Neural progenitor cell (in vitro differentiated cells): Measurements from ENCODE around the gene HSD17B14. TPM values are rescaled to one million over a fixed set of nuclear protein-coding genes. Genes with fewer than 3 reads are reported as not detected.
A peak's percentile ranks its signal among the peaks of the same experiment; 100 is the strongest.

Experiments used
- DNase-seq: peaks from one replicate; pipeline ENCODE4 v3.0.0-alpha.2; 2016; ENCODE audit warnings: low spot score
- H2AFZ ChIP-seq: fragments of 200-600 bp; sonication (generic); replicated peaks from 2 replicates; pipeline ENCODE4 v1.6.1; 2016; ENCODE audit warnings: antibody characterized with exemption
- H3F3A ChIP-seq: fragments of 200-600 bp; sonication (generic); 2 replicates; pipeline ENCODE4 v1.6.1; 2016; ENCODE audit warnings: antibody characterized with exemption, low read depth
- H3K27ac ChIP-seq: fragments of 200-600 bp; sonication (generic); 2 replicates; pipeline ENCODE4 v1.5.1; 2016; ENCODE audit warnings: mild to moderate bottlenecking
- H3K27me3 ChIP-seq: fragments of 200-600 bp; sonication (generic); 2 replicates; pipeline ENCODE4 v1.6.1; 2016; ENCODE audit warnings: mild to moderate bottlenecking, moderate library complexity
- H3K36me3 ChIP-seq: fragments of 200-600 bp; sonication (generic); 2 replicates; pipeline ENCODE4 v1.5.1; 2016
- H3K4me1 ChIP-seq: fragments of 200-600 bp; sonication (generic); 2 replicates; pipeline ENCODE4 v1.6.1; 2016; ENCODE audit warnings: mixed run types
- H3K4me2 ChIP-seq: fragments of 200-600 bp; sonication (generic); 2 replicates; pipeline ENCODE4 v1.6.1; 2016
- H3K4me3 ChIP-seq: fragments of 200-600 bp; sonication (generic); 2 replicates; pipeline ENCODE4 v1.5.1; 2016
- H3K79me2 ChIP-seq: fragments of 200-600 bp; sonication (generic); 2 replicates; pipeline ENCODE4 v1.6.1; 2016; ENCODE audit warnings: low read depth
- H3K9ac ChIP-seq: fragments of 200-600 bp; sonication (generic); 2 replicates; pipeline ENCODE4 v1.6.1; 2016
- H3K9me3 ChIP-seq: fragments of 200-600 bp; sonication (generic); 2 replicates; pipeline ENCODE4 v1.5.1; 2016; ENCODE audit warnings: low read depth
- H4K20me1 ChIP-seq: fragments of 200-600 bp; sonication (generic); 2 replicates; pipeline ENCODE4 v1.6.1; 2016; ENCODE audit warnings: low read depth
- H3K27ac Mint-ChIP-seq: 3 replicates; pipeline ENCODE4 v1.8.0; 2021; ENCODE audit warnings: mixed read lengths
- H3K27me3 Mint-ChIP-seq: 2 replicates; pipeline ENCODE4 v1.8.0; 2022; ENCODE audit warnings: low read depth, mild to moderate bottlenecking, inconsistent platforms, moderate library complexity, mixed read lengths; ENCODE audit not compliant: insufficient read depth
- H3K36me3 Mint-ChIP-seq: 3 replicates; pipeline ENCODE4 v1.8.0; 2021; ENCODE audit warnings: mixed read lengths
- H3K4me1 Mint-ChIP-seq: 3 replicates; pipeline ENCODE4 v1.8.0; 2021; ENCODE audit warnings: mixed read lengths
- H3K4me3 Mint-ChIP-seq: 3 replicates; pipeline ENCODE4 v1.8.0; 2021; ENCODE audit warnings: mild to moderate bottlenecking, moderate library complexity, mixed read lengths
- H3K9me3 Mint-ChIP-seq: 3 replicates; pipeline ENCODE4 v1.8.0; 2020; ENCODE audit warnings: mixed read lengths
- CTCF ChIP-seq: fragments of 200-600 bp; sonication (generic); IDR thresholded peaks from 2 replicates; pipeline ENCODE4 v1.5.1; 2017; ENCODE audit warnings: antibody characterized with exemption, mild to moderate bottlenecking
- EZH2 ChIP-seq: fragments of 200-600 bp; sonication (generic); IDR thresholded peaks from 2 replicates; pipeline ENCODE4 v1.6.1; 2017; ENCODE audit warnings: antibody characterized with exemption, mild to moderate bottlenecking, moderate library complexity
- EZH2phosphoT487 ChIP-seq: fragments of 200-600 bp; sonication (generic); IDR thresholded peaks from 2 replicates; pipeline ENCODE4 v1.6.1; 2017; ENCODE audit warnings: antibody characterized with exemption
- total RNA-seq: library from RNA; depleted of rRNA; stranded (reverse); fragments of >200 nt; gene quantifications from 2 replicates; pipeline ENCODE4 v1.2.3, GENCODE V29; 2015; ENCODE audit warnings: low replicate concordance

The HSD17B14 gene
- total RNA-seq, 1 donor from 2014 or later, result 11.2 TPM

DNA sequence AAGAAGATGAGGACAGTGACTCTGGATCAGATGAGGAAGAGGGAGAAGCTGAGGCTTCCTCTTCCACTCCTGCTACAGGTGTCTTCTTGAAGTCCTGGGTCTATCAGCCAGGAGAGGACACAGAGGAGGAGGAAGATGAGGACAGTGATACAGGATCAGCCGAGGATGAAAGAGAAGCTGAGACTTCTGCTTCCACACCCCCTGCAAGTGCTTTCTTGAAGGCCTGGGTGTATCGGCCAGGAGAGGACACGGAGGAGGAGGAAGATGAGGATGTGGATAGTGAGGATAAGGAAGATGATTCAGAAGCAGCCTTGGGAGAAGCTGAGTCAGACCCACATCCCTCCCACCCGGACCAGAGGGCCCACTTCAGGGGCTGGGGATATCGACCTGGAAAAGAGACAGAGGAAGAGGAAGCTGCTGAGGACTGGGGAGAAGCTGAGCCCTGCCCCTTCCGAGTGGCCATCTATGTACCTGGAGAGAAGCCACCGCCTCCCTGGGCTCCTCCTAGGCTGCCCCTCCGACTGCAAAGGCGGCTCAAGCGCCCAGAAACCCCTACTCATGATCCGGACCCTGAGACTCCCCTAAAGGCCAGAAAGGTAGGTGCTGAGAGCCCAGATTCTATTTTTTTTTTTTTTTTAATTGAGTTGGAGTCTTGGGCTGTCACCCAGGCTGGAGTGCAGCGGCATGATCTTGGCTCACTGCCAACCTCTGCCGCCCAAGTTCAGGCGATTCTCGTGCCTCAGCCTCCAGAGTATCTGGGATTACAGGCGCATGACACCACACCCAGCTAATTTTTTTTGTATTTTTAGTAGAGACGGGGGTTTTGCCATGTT, 38.2 kb upstream of the HSD17B14 start:
- Histone ChIP-seq H3K4me1 (peaks cover 1% of the 10 kb centered on the region), H4K20me1 (peaks cover 28% of the 10 kb centered on the region), H3K27ac (no peak overlapping the region), H3F3A (peaks cover 9% of the 10 kb centered on the region), H3K9me3 (no peaks in the 10 kb centered on the region), H3K36me3 (no peaks in the 10 kb centered on the region), H3K79me2 (peaks cover 28% of the 10 kb centered on the region), H2AFZ (no peak overlapping the region), H3K4me3 (no peak overlapping the region), H3K27me3 (no peaks in the 10 kb centered on the region), H3K9ac (no peak overlapping the region), H3K4me2 (peak overlapping the region; percentile 45)
- Mint-ChIP-seq H3K27ac (peak overlapping the region; percentile 33), H3K36me3 (peaks cover 27% of the 10 kb centered on the region), H3K4me3 (peak overlapping the region; percentile 100), H3K4me1 (peaks cover 44% of the 10 kb centered on the region), H3K9me3 (no peaks in the 10 kb centered on the region), H3K27me3 (peaks cover 10% of the 10 kb centered on the region)
- peak; percentile 1 for DNase-seq
- TF ChIP-seq CTCF, result no peak
- no peak for TF ChIP-seq EZH2phosphoT487
- TF ChIP-seq EZH2, result no peak

- no peaks in the 10 kb centered on the region for H3K36me3 ChIP-seq
- peaks cover 3% of the 10 kb centered on the region for H3K4me1 ChIP-seq
- H2AFZ ChIP-seq, result no peak overlapping the region
- peaks cover 11% of the 10 kb centered on the region for H3F3A ChIP-seq
- H3K4me3 ChIP-seq, result peak overlapping the region; percentile 88
- H3K9ac ChIP-seq, result peak overlapping the region; percentile 96
- peak overlapping the region; percentile 84 for H3K4me2 ChIP-seq
- H3K4me1 Mint-ChIP-seq, result peaks cover 48% of the 10 kb centered on the region
- H3K36me3 Mint-ChIP-seq, result peaks cover 26% of the 10 kb centered on the region
- H3K27ac ChIP-seq, result no peak overlapping the region
- H3K27ac Mint-ChIP-seq, result peak overlapping the region; percentile 100
- H3K9me3 Mint-ChIP-seq, result no peaks in the 10 kb centered on the region
- H3K9me3 ChIP-seq, result no peaks in the 10 kb centered on the region
- H3K27me3 Mint-ChIP-seq, result peaks cover 10% of the 10 kb centered on the region
- peak; percentile 0 for DNase-seq
- H3K4me3 Mint-ChIP-seq, result peak overlapping the region; percentile 100
- peaks cover 28% of the 10 kb centered on the region for H4K20me1 ChIP-seq
- no peaks in the 10 kb centered on the region for H3K27me3 ChIP-seq
- H3K79me2 ChIP-seq, result peaks cover 28% of the 10 kb centered on the region
- TF ChIP-seq CTCF, result no peak
- no peak for TF ChIP-seq EZH2
- no peak for TF ChIP-seq EZH2phosphoT487
Measured at GRCh38 chr19:48873476-48874302, 37.4 kb upstream of the HSD17B14 start.

GRCh38 chr19:48872884-48873475, 36.7 kb upstream of the HSD17B14 start:
- Mint-ChIP-seq H3K4me1 (peaks cover 54% of the 10 kb centered on the region), H3K27ac (peak overlapping the region; percentile 100), H3K27me3 (peaks cover 10% of the 10 kb centered on the region), H3K9me3 (no peaks in the 10 kb centered on the region), H3K4me3 (peak overlapping the region; percentile 100), H3K36me3 (peaks cover 25% of the 10 kb centered on the region)
- H3K4me2 ChIP-seq, result peak overlapping the region; percentile 84
- H3K4me3 ChIP-seq, result peak overlapping the region; percentile 88
- peak overlapping the region; percentile 96 for H3K9ac ChIP-seq
- no peak overlapping the region for H2AFZ ChIP-seq
- peaks cover 28% of the 10 kb centered on the region for H4K20me1 ChIP-seq
- no peak for TF ChIP-seq EZH2
- no peak for TF ChIP-seq CTCF
- TF ChIP-seq EZH2phosphoT487, result no peak
- H3K4me1 ChIP-seq, result peaks cover 10% of the 10 kb centered on the region
- H3F3A ChIP-seq, result peaks cover 17% of the 10 kb centered on the region
- peak overlapping the region; percentile 70 for H3K27ac ChIP-seq
- H3K36me3 ChIP-seq, result no peaks in the 10 kb centered on the region
- no peaks in the 10 kb centered on the region for H3K27me3 ChIP-seq
- H3K79me2 ChIP-seq, result peaks cover 28% of the 10 kb centered on the region
- no peaks in the 10 kb centered on the region for H3K9me3 ChIP-seq
- DNase-seq, result peak; percentile 89
